GM19455 (cell line): ENCODE results near the gene ADAMTS14.

Source experiments
- ATAC-seq: cut with Tn5 transposase; IDR thresholded peaks from one replicate; pipeline ENCODE4 v1.9.1; 2021; ENCODE audit not compliant: unreplicated experiment

The ADAMTS14 gene

DNA sequence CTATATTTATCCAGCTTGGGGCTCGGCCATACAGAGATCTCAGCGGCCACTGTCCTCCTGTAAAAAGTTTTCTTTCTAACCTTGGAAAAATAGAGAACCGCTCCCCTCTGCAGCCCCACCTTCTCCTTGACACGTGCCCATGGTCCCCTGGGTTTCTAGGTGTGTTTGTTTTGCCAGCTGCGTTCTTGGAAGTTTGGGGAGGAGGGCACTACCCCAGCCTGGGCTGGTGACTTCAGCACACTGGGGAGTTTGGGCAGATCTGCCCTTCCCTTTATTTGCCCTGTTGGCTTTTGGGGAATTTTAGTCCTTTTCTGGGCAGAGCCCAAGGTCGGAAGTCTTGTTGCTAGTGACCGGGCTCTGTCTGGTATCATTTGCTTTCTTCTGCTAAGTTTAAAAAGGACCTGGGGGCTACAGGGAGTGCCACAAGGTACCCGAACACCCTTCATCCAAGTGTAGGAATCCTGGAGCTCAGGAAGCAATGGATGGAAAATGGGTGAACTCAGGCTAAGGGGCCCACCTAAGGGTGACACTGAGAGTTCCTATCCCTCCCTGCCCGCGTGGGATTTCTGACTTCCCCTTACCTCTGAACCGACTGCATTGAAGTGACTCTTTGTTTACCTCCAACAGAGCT is 1.7 kb downstream of the ADAMTS14 start:
- no peak for ATAC-seq

DNA sequence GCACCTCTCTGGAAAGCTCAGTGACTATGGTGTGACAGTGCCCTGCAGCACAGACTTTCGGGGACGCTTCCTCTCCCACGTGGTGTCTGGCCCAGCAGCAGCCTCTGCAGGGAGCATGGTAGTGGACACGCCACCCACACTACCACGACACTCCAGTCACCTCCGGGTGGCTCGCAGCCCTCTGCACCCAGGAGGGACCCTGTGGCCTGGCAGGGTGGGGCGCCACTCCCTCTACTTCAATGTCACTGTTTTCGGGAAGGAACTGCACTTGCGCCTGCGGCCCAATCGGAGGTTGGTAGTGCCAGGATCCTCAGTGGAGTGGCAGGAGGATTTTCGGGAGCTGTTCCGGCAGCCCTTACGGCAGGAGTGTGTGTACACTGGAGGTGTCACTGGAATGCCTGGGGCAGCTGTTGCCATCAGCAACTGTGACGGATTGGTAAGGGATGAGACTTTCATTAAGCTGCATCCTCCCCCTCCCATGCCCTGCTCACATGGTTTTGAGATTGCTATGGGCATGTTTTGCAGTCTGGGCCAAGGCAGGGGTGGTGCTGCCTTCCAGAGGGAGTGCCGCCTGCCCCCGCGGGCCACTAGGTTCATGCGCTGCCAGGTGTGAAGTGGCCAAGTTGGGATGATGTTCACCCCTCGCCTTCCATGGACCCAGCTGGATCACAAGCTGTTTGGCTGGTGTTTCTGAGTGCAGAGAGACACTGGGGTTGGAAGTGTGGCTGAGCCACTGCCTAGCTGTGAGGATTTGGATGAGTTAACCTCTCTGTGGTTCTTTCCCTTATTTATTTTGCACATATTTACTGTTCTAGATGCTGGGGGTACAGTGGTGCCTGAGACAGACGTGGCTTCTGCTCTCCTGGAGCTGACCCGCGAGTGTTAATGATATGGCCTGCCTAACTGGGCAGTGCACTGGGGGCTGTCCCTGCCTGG is 2.5 kb downstream of the ADAMTS14 start:
- ATAC-seq, result no peak

DNA sequence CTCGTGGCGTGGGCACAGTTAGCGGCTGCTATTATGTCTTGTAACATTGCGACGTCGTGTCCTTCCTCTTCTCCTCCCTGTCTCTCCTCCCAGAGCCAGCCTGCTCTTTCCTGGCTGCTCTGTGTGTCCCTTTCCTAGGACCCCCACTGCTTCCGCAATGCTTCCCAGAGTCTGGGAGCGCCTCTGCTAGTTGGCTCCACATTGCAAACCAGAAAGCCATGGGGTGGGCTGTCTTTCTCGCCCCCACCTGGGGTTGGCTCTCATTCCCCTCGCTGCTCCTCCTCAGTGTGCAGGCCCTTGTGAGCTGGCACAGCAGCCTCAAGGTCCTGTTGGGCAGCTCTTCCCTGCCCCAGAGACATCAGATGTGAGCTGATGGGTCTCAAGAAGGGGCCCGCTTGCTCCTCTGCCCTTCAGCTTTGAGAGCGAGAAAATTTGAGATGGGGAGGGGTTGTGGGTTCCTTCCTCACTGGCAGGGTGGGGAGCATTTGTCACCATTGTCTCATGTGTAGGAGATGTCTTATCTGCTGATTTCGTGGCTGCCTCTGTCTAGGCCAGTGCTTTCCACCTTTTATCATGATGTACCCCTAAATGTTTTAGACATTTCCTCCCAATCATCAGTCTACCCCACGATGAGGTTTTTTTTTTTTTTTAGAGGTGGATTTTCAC is 3.3 kb downstream of the ADAMTS14 start:
- no peak for ATAC-seq

DNA sequence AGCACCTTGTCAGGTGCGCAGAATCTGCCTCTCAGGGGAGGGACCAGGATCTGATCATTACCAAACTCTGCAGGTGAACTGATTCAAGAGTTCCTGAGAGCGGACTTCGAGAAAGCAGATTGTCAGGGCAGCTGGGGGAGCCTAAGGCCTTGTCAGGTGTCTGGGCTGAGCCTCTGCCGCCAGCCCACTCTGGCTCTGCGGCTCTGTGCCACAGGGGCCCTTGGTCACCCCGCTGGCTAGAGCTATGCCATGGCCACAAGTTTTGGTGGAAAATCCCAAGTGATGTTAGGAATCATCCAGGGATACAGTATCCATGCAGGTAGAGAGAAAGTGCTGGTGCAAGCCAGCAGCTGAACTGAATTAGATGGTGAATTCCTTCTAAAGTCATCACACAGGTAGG is 4.2 kb downstream of the ADAMTS14 start:
- ATAC-seq, result no peak

DNA sequence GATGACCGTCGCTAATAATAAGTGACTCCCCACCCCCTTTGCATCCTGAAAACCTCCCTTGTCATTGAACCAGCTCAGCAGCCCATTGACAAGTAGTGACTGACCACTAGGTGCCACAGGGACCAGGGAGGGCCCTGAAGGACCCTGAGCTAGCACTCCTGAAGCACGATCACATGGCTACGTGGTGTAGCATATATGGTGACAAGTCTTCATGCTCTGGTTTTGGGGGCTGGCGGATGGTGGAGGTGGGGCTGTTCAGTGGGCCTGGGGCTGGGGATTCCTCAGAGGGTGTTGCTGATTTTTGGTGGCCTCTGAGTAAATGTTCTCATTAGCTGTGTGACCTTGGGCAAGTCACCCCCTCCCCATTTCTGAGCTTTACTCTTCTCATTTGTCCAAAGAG is 4.7 kb downstream of the ADAMTS14 start:
- ATAC-seq, result no peak

GRCh38 chr10:70677620-70678249 is 5.4 kb downstream of the ADAMTS14 start:
- no peak for ATAC-seq

- no peak for ATAC-seq
These were observed 5.9 kb downstream of the ADAMTS14 start for GRCh38 chr10:70678250-70678635.

DNA sequence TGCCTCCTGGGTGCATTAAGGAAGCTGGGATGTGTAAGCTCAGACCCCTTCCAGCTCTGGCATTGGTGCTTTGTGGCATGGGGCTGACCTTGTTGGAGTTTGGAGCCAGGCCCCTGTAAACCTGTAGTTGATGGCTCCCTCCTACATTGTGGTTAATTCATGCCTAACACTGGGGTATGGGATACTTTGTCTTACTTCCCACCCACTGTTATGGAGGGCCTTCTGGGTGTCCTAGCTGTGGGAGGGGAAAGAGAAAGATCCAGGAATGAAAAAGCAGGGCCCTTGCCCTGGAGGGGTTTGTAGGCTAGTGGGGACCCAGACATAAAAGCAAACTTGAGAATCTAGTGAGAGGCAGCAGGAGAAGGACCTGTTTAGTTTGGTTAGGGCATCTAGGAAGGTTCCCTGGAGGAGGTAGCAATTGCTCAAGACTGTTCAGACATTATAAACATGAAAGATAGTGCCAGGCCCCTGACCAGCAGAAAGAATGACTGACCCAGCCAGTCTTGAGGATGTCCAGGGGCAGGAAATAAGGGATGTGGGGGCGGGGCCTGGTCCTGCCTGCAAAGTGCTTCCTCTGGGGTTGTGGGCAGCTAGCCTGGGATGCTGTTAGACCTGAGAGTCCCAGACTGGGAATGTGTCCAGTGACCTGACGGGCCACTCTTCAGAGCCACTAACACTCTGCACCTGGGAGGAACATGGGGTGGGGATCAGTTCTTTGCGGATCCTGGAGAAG is 6.6 kb downstream of the ADAMTS14 start:
- ATAC-seq, result no peak

- no peak for ATAC-seq
These were observed 7.2 kb downstream of the ADAMTS14 start for GRCh38 chr10:70679498-70679897.

DNA sequence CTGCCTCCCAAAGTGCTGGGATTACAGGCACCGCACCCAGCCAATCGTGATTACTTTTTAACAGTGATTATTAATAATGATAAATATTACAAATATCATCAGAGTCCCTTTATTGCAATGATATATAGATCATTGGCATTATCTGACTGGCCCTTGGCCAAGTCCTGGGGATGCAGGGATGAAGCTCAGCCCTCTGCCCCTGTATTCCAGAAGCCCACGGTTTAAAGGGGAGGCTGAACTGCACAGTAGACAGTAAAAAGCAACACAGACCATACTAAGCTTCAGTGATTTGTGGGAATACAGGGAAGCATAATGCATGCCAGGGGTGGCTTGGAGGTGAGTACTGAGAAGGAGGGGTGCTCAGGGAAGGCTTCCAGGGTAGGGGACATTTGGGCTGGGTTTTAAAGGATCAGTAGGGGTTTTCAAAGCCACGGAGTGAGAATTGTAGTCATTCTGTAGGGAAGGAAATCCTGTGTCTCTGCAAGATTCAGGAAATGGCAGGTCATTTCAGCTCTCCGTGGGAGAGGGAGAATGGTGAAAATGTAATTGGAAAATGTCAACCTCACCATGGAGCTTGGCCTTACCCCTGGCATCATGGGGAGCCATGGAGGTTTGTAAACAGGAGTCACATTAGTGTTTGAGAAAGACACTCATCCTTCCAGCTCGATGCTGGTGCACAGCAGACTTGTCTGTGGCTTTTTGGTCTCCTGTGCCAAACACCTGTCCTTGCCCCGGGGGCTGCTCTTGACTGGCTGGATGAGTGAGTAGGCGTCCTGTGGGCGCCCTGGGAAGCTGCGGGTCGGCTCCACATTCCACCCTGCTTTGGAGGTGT is 8.8 kb downstream of the ADAMTS14 start:
- ATAC-seq, result no peak

- ATAC-seq, result no peak
These were observed 9.4 kb downstream of the ADAMTS14 start for GRCh38 chr10:70681731-70682005.

DNA sequence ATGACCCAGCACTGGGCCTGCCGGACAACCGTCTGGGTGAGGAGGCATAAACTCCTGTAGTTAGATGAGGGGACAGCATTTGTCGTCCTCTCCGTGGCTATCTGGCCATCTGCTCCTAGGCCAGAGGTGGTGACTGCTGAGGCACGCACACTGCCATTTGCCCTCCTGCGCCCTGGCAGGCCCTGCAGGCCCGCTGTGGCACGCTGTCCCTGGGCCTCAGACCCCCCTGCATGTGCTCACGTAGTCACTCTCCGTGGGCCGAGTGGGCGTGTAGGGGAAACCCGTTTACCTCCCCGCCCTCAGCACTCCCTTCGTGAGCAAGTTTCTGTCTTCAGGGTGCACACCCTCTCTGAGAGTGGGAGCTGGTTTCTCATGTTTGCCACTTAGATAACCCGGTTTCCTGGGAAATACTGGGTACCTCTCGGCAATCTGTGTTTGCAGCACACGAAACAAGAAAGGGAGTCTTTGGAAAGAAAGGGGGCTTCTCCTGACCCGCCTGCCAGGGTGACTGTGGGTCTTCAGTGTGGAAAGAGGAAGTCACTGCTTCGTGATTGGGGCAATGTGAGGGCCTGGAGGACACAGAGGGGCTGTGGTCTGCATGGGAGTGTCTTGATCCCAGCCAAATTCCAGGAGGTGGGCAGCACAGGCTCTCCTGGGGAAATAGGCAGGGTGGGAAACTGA is 10.8 kb downstream of the ADAMTS14 start:
- ATAC-seq, result no peak

DNA sequence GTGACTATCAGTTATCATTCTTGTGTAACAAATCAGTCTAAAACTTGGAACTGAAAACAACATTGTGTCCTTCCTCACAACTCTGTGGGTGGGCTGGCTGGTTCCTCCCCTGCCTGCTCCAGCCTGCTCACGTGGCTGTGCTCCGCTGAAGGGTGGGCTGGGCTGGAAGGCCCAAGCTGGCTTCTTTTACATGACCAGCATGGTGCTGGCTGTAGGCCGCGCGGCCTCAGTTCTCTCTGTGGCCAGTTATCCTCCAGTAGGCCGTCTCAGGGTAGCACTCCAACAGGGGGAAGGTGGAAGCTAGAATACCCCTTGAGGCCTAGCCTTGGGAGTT is 11.3 kb downstream of the ADAMTS14 start:
- ATAC-seq, result no peak

DNA sequence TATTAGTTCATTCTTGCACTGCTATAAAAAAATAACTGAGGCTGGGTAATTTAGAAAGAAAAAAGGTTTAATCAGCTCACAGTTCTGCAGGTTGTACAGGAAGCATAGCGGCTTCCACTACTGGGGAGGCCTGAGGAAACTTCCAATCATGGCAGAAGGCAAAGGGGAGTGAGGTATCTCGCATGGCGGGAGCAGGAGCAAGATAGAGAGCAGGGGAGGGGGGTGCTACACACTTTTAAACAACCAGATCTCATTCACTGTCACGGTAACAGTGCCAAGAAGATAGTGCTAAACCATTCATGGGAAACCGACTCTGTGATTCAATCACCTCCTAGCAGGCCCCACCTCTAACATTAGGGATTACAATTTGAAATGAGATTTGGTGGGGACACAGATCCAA is 11.6 kb downstream of the ADAMTS14 start:
- ATAC-seq, result no peak

GRCh38 chr10:70684374-70684773 is 12.1 kb downstream of the ADAMTS14 start:
- no peak for ATAC-seq

DNA sequence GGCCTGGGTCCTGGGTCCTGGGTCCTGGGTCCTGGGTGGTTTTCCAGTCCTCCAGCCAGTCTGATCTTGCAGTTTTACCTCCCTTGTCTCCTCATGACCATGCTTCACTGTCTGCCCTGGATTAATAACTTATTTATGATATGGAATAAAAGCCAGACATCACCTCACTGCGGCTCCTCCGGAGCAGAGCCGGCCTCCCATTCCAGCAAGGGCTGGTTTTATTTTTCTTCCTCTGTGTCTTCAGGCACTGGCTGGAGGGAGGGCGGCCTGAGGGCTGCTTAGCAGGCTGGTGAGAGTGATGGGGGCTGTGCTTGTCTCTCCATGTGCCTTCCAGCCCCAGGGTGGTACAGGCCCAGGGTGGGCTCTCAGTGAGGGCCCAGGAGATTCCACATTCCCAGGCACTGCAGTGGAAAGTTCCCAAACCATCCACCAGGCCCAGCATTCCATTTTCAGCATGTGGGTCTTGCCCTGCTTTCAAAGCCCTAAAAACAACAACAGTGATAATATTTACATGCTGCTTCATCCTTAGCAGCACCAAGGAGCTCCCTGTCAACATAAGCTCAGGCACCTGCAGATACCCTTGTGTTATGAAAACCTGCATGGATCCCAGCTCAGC is 12.6 kb downstream of the ADAMTS14 start:
- no peak for ATAC-seq

- ATAC-seq, result no peak
These were observed 13.2 kb downstream of the ADAMTS14 start for GRCh38 chr10:70685455-70685911.

DNA sequence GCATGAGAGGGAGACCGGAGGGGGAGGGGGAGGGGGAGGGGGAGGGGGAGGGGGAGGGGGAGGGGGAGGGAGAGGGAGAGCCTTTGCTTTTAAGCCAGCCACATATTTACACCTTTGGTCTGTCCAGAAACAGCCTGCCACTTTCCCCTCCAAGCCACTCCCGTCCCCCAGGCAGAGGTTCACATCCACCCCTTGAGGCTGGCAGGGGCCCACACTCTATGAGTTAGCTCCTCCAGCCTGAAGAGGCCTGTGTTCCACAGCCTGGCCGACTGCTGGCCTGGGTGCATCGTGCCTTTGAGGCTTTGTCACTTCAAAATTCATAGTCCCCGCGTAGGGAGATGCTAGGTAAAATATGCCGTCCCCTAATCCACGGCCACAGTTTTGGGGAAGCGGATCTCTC is 16.5 kb downstream of the ADAMTS14 start:
- no peak for ATAC-seq

GRCh38 chr10:70689661-70690060 is 17.4 kb downstream of the ADAMTS14 start:
- no peak for ATAC-seq
